SW 1271 (cell line): ENCODE results near the gene PTPN23.

Source experiments
- DNase-seq, 2 experiments: peaks; one replicate each; lab custom pipeline; 2025; lab: John Stamatoyannopoulos, UW

The PTPN23 gene

DNA sequence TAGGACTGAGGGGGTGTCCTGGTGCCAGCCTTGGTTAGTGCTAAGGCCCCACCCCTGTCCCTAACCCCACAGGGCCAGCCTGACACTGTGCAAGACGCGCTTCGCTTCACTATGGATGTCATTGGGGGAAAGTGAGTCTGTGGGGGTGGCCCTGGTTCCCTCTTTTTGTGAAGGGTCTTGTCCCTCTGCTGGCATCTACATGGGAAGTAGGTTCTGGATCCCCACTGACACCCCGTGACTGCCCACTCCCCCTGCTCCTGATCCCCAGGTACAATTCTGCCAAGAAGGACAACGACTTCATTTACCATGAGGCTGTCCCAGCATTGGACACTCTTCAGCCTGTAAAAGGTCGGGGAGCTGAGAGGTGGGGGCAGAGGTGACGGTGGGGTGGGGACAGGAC lies 26.4 kb downstream of the PTPN23 start:
- DNase-seq: no peak

- no peak for DNase-seq
Measured at GRCh38 chr3:47407896-47408838, 27.3 kb downstream of the PTPN23 start.

DNA sequence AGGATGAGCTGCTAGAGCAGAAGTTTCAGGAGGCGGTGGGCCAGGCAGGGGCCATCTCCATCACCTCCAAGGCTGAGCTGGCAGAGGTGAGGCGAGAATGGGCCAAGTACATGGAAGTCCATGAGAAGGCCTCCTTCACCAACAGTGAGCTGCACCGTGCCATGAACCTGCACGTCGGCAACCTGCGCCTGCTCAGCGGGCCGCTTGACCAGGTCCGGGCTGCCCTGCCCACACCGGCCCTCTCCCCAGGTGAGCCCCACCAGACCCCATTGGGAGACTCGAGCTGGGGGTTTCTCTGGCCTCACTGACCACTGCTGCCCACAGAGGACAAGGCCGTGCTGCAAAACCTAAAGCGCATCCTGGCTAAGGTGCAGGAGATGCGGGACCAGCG lies 28.0 kb downstream of the PTPN23 start:
- no peak for DNase-seq

DNA sequence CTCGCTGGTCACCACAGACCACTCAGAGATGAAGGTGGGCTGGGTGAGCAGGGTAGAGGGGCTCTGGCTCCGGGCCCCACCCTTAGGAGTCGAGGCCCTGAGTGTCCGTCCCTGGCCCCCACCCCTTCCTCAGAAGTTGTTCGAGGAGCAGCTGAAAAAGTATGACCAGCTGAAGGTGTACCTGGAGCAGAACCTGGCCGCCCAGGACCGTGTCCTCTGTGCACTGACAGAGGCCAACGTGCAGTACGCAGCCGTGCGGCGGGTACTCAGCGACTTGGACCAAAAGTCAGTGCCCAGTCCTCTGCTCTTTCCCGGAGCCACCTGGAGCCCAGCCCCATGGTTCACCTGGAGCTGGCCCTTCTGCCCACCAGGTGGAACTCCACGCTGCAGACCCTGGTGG lies 28.5 kb downstream of the PTPN23 start:
- DNase-seq: no peak

GRCh38 chr3:47409688-47410416 lies 29.0 kb downstream of the PTPN23 start:
- DNase-seq: no peak

DNA sequence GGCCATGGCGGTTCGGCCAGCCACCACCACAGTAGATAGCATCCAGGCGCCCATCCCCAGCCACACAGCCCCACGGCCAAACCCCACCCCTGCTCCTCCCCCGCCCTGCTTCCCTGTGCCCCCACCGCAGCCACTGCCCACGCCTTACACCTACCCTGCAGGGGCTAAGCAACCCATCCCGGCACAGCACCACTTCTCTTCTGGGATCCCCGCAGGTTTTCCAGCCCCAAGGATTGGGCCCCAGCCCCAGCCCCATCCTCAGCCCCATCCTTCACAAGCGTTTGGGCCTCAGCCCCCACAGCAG lies 29.5 kb downstream of the PTPN23 start:
- no peak for DNase-seq

GRCh38 chr3:47410801-47411646 lies 30.2 kb downstream of the PTPN23 start:
- no peak for DNase-seq

DNA sequence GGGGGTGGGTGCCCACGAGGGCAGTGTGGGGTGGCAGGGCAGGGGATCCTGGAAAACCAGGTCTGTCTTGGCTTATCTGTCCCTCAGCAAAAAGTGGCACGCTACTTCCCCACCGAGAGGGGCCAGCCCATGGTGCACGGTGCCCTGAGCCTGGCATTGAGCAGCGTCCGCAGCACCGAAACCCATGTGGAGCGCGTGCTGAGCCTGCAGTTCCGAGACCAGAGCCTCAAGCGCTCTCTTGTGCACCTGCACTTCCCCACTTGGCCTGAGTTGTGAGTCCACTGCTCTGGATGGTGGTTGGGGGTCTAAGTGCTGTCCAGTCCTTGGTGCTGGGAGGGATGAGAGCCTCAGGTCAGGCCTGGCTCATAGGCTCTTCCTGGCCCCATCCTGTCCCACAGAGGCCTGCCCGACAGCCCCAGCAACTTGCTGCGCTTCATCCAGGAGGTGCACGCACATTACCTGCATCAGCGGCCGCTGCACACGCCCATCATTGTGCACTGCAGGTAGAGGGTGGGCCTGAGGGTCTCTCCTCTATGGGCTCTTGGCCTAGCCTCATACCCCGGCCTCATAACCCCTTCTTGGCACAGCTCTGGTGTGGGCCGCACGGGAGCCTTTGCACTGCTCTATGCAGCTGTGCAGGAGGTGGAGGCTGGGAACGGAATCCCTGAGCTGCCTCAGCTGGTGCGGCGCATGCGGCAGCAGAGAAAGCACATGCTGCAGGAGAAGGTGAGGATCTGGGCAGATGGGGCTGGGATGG lies 31.1 kb downstream of the PTPN23 start:
- DNase-seq: no peak

- DNase-seq: no peak
Measured at GRCh38 chr3:47412453-47412756, 31.6 kb downstream of the PTPN23 start.

- no peak for DNase-seq
Measured at GRCh38 chr3:47412842-47413520, 32.2 kb downstream of the PTPN23 start.

DNA sequence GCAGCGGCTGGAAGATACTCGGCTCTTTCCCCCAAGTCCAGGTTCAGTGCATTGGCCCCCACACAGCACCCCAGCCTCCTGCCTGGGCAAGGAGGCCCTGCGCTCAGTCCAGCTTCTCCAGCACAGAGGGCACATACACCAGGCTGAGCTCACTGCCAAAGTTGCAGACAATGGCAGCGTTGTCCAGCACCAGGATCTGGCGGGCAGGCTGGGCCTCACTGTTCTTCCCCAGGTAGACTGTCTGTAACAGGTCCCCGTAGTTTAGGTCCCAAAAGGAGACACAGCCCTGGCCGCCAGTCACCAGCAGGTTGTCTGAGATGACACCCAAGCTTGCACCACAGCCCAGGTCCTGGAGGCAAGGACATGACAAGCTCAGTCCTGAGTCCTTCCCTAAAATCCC lies 32.9 kb downstream of the PTPN23 start:
- DNase-seq: no peak

GRCh38 chr3:47414161-47414564 lies 33.3 kb downstream of the PTPN23 start:
- DNase-seq: no peak

- no peak for DNase-seq
Measured at GRCh38 chr3:47414666-47415587, 34.1 kb downstream of the PTPN23 start.

DNA sequence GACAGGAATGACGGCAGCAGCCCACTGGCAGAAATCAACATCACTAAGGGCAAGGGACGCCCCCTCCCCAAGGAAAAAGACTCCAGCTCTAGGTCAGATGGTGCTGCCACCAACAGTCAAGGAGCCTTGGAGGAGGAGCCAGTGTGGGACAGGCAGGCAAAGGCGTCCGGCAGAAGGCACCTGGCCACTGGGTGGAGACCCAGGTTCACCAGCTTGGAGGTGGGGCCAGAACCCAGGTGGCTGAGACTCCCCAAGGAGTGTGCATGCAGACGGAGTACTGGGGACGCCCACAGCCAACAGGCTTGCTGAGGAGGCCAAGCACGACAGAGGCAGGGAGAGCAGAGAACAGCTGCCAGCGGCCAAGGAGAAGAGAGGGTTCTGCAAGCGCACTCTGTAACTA lies 35.2 kb downstream of the PTPN23 start:
- no peak for DNase-seq

GRCh38 chr3:47418167-47419082 lies 37.6 kb downstream of the PTPN23 start:
- no peak for DNase-seq

DNA sequence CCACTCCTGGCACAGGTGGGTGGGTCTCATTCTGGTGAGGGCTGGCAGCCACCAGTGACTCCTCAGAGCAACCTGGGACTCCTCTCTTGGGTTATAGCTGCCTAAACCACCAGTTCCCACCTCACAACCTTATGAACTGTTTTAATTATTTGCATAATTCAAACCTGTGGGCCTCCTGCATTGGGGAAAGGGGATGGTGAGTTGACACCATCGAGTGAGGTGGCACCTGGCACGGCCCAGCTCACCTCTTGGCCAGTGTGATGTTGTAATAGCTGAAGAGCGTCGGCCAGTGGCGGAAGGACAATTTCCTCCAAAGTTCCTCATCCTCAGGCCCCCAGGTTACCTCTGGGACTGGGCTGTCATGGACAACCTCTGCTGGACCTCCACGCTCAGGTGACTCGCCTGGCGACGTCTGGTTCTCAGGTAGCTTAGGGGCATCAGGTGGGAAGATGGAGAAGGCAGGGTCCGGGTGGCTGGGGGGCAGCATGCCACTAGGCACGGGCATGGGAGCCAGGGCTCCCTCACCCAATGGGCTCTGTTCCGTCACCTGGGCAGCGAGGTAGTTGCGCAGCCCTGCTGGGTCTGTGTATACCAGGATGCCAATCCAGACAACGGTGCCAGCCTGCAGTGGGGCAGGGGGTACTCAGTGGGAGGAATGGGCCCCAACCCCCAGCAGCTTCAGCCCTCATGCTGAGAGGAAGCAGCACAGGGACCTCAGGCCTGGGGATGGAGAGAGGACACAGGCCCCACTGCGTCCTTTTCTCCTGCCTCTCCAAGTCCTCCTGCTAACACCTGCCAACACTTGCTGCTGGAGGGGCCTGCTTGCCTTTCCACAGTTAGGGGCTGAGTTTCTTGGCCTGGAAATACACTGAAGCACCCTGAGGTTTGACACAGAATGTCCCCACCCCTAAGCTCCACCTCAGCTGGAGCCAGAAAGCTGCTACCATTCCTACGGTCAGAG lies 38.5 kb downstream of the PTPN23 start:
- DNase-seq: no peak

DNA sequence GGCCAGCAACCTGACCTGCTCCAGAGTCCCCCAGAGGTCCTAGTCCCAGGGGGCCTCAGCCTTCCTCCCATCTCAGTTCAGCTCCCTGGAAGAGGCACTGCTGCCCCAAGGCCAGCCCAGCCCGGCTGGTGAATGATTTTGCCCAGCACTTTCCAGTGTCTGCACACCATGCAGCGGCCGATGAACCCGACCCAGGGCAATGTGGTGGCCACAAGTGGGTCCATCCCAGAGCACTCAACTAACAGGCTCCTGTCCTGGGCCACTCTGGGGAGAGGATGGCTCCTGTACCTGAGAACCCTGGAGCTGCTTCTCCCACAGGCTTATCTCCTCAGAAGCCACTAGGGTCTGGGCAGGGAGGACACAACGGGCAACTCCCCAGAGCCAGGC lies 39.2 kb downstream of the PTPN23 start:
- DNase-seq: no peak
